Trophoblast cell (in vitro differentiated cells and primary cell): ENCODE data around the gene IL17F.

Experiments
- DNase-seq, 2 donors: peaks; one replicate each; pipeline ENCODE4 v3.0.0-alpha.2; 2016
- H2AFZ ChIP-seq: 2 replicates; pipeline ENCODE4 v1.6.1; 2013; ENCODE audit warnings: low read length, moderate library complexity, mild to moderate bottlenecking; ENCODE audit not compliant: insufficient read depth, poor library complexity
- H2AK5ac ChIP-seq: 2 replicates; pipeline ENCODE4 v1.6.1; 2013; ENCODE audit warnings: mild to moderate bottlenecking, low read length
- H2BK120ac ChIP-seq: 2 replicates; pipeline ENCODE4 v1.6.1; 2013; ENCODE audit warnings: low read length, mild to moderate bottlenecking, moderate library complexity; ENCODE audit not compliant: insufficient read depth, poor library complexity
- H2BK12ac ChIP-seq: 2 replicates; pipeline ENCODE4 v1.6.1; 2013; ENCODE audit warnings: mild to moderate bottlenecking, low read length, moderate library complexity
- H2BK5ac ChIP-seq: 2 replicates; pipeline ENCODE4 v1.6.1; 2013; ENCODE audit warnings: low read length, low read depth, moderate library complexity, mild to moderate bottlenecking; ENCODE audit not compliant: poor library complexity
- H3K14ac ChIP-seq: 2 replicates; pipeline ENCODE4 v1.6.1; 2013; ENCODE audit warnings: mild to moderate bottlenecking, low read length
- H3K18ac ChIP-seq: 2 replicates; pipeline ENCODE4 v1.6.1; 2013; ENCODE audit warnings: mild to moderate bottlenecking, low read length
- H3K23ac ChIP-seq: 2 replicates; pipeline ENCODE4 v1.6.1; 2013; ENCODE audit warnings: low read length
- H3K27ac ChIP-seq: 2 replicates; pipeline ENCODE4 v1.5.1; 2013; ENCODE audit warnings: low read depth, mild to moderate bottlenecking, inconsistent platforms, low read length, moderate library complexity
- H3K27me3 ChIP-seq: 2 replicates; pipeline ENCODE4 v1.6.1; 2013; ENCODE audit warnings: inconsistent platforms, mild to moderate bottlenecking, low read length, moderate library complexity; ENCODE audit not compliant: insufficient read depth
- H3K36me3 ChIP-seq, 2 experiments: 1 replicate in 1 of 2; 2 replicates in 1 of 2; pipeline ENCODE4 v1.6.1; 2013; ENCODE audit warnings: low read length in 2 of 2, mild to moderate bottlenecking in 2 of 2, moderate library complexity in 1 of 2; ENCODE audit not compliant: insufficient read depth in 2 of 2, control insufficient read depth in 1 of 2
- H3K4ac ChIP-seq: 2 replicates; pipeline ENCODE4 v1.6.1; 2013; ENCODE audit warnings: low read depth, mild to moderate bottlenecking, low read length, moderate library complexity
- H3K4me1 ChIP-seq, 2 experiments: 1 replicate in 1 of 2; 2 replicates in 1 of 2; pipeline ENCODE4 v1.6.1; 2013; ENCODE audit warnings: low read length in 2 of 2, mild to moderate bottlenecking in 2 of 2, moderate library complexity in 1 of 2; ENCODE audit not compliant: insufficient read depth in 2 of 2, control insufficient read depth in 1 of 2
- H3K4me2 ChIP-seq: 2 replicates; pipeline ENCODE4 v1.6.1; 2013; ENCODE audit warnings: inconsistent platforms, mild to moderate bottlenecking, low read length, moderate library complexity
- H3K4me3 ChIP-seq: 2 replicates; pipeline ENCODE4 v1.5.1; 2013; ENCODE audit warnings: mild to moderate bottlenecking, low read depth, low read length, inconsistent platforms
- H3K79me1 ChIP-seq: one replicate; pipeline ENCODE4 v1.6.1; 2013; ENCODE audit warnings: low read length
- H3K79me2 ChIP-seq: 2 replicates; pipeline ENCODE4 v1.6.1; 2013; ENCODE audit warnings: low read length, mild to moderate bottlenecking; ENCODE audit not compliant: control insufficient read depth, insufficient read depth, poor library complexity
- H3K9ac ChIP-seq: 2 replicates; pipeline ENCODE4 v1.6.1; 2013; ENCODE audit warnings: mild to moderate bottlenecking, low read length
- H3K9me3 ChIP-seq: 2 replicates; pipeline ENCODE4 v1.6.1; 2013; ENCODE audit warnings: low read depth, mild to moderate bottlenecking, control low read depth, inconsistent platforms, low read length; ENCODE audit not compliant: insufficient read depth
- H4K12ac ChIP-seq: 2 replicates; pipeline ENCODE4 v1.6.1; 2013; ENCODE audit warnings: low read depth, mild to moderate bottlenecking, low read length, moderate library complexity
- H4K8ac ChIP-seq: 2 replicates; pipeline ENCODE4 v1.6.1; 2013; ENCODE audit warnings: low read depth, mild to moderate bottlenecking, low read length, moderate library complexity
- H4K91ac ChIP-seq: one replicate; pipeline ENCODE4 v1.6.1; 2013; ENCODE audit warnings: low read depth, mild to moderate bottlenecking, low read length, moderate library complexity
- WGBS: extraction: QIAGEN DNeasy Blood & Tissue Kit; methylation state at CpG from one replicate; pipeline ENCODE4 v1.1.7; 2013; ENCODE audit warnings: missing lambda C conversion rate; ENCODE audit not compliant: insufficient read length, insufficient coverage; ENCODE audit errors: extremely low coverage; 5-methylcytosine and 5-hydroxymethylcytosine counted together

The IL17F gene

DNA sequence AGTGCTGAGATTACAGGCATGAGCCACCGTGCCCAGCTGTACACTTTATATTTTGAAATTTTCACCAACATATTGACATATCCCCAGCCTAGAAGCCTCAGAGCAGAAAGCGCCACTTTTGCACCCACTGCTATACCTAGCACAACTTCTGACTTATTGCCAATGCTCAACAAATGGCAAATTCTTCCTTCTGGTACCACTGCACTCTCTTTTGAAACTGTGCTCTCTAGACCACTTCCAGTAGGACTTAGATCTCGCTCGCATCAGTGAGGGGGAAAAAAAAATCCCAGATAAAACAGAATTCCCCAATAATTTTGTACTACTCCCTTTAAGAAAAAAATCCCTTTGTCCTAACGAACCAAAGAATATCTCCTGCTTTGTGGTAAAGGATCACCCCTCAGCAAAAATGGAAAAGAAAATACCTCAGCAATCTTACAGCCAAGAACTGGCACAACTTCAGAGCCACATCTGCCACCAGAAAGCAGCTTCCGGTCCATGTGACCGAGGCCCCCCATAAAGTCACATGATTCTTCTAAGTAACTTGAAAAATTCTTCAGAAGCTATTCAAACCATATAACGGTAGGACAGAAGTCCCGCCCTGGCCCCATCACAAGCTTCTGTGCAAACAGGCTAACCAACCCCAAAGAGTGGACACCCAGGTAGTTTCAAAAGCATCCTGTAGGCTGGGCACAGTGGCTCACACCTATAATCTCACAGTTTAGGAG lies 18.5 kb upstream of the IL17F start:
- no peaks in the 10 kb centered on the region for H3K9me3 ChIP-seq
- no peak overlapping the region for H2BK5ac ChIP-seq
- no peak overlapping the region for H3K23ac ChIP-seq
- no peaks in the 10 kb centered on the region for H3K4me1 ChIP-seq
- no CpG with 5 or more reads among the region's 9 CpGs for WGBS
- no peak overlapping the region for H4K91ac ChIP-seq
- peaks cover 22 to 45% of the 10 kb centered on the region in 2 experiments for H3K36me3 ChIP-seq
- H3K27me3 ChIP-seq, result no peaks in the 10 kb centered on the region
- no peak overlapping the region for H2BK12ac ChIP-seq
- DNase-seq, result no peak
- H3K27ac ChIP-seq, result no peak overlapping the region
- H3K4me3 ChIP-seq, result no peak overlapping the region
- H3K9ac ChIP-seq, result no peak overlapping the region
- no peaks in the 10 kb centered on the region for H3K79me2 ChIP-seq
- H2BK120ac ChIP-seq, result no peak overlapping the region
- H3K4me2 ChIP-seq, result no peak overlapping the region
- H3K14ac ChIP-seq, result no peak overlapping the region
- no peak overlapping the region for H3K18ac ChIP-seq
- no peak overlapping the region for H2AFZ ChIP-seq
- no peak overlapping the region for H3K4ac ChIP-seq
- no peak overlapping the region for H2AK5ac ChIP-seq
- no peak overlapping the region for H4K8ac ChIP-seq
- H4K12ac ChIP-seq, result no peak overlapping the region
- no peaks in the 10 kb centered on the region for H3K79me1 ChIP-seq

DNA sequence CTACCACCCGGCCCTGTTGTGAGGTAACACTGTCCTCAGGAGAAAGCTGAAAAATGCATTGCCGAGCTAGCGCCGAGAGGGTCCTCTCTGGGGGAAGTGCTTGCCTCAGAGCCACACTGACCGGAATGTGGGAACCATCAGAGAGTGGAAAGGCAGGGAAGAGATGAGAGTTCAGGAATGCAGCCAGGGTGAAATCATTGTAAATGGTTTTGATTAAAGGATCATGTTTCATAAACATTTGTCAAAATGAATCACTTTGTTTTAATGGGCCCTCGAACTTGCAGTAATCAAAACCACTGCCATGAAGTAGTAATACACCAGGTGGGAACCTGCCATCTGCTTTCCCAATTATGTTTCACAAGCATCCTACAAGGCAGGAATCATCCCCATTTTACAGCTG lies 16.9 kb upstream of the IL17F start:
- H3K4me1 ChIP-seq, result no peaks in the 10 kb centered on the region
- no peak overlapping the region for H2BK12ac ChIP-seq
- H2BK120ac ChIP-seq, result no peak overlapping the region
- DNase-seq, result no peak
- H3K27me3 ChIP-seq, result no peaks in the 10 kb centered on the region
- no peak overlapping the region for H2AK5ac ChIP-seq
- no peak overlapping the region for H3K23ac ChIP-seq
- no peak overlapping the region for H3K18ac ChIP-seq
- H3K9ac ChIP-seq, result no peak overlapping the region
- H3K4me3 ChIP-seq, result no peak overlapping the region
- no peak overlapping the region for H3K4me2 ChIP-seq
- H2AFZ ChIP-seq, result no peak overlapping the region
- H3K9me3 ChIP-seq, result no peaks in the 10 kb centered on the region
- H3K27ac ChIP-seq, result no peak overlapping the region
- H4K91ac ChIP-seq, result no peak overlapping the region
- no CpG with 5 or more reads among the region's 6 CpGs for whole genome bisulfite sequencing
- H3K36me3 ChIP-seq, result peaks cover 12 to 33% of the 10 kb centered on the region in 2 experiments
- H4K8ac ChIP-seq, result no peak overlapping the region
- H3K14ac ChIP-seq, result no peak overlapping the region
- no peaks in the 10 kb centered on the region for H3K79me2 ChIP-seq
- H2BK5ac ChIP-seq, result no peak overlapping the region
- no peaks in the 10 kb centered on the region for H3K79me1 ChIP-seq
- H3K4ac ChIP-seq, result no peak overlapping the region
- H4K12ac ChIP-seq, result no peak overlapping the region

DNA sequence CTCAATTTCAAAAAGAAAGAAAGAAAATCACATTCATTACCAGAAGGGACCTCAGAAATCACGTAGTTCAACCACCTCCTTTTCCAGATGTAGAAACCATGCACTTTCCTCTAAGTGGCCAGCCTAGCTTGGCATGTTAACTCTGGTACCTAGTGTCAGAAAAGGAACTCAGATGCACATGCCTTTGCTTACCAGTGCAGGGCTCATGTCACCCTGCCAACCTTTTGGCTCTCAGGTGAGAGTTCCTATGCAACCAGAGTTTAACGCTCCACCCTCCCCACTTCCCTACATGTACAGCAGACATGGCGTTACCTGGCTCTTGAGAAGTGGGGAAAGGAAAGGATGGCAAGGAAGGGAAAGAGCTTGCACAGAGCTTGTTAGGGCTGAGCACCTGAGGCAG lies 16.3 kb upstream of the IL17F start:
- Histone ChIP-seq H3K79me1 (no peaks in the 10 kb centered on the region), H2AFZ (no peak overlapping the region), H2BK120ac (no peak overlapping the region), H3K9ac (no peak overlapping the region), H3K14ac (no peak overlapping the region), H3K27me3 (no peaks in the 10 kb centered on the region), H3K23ac (no peak overlapping the region), H3K27ac (no peak overlapping the region), H3K36me3 (peaks cover 10 to 29% of the 10 kb centered on the region in 2 experiments), H4K12ac (no peak overlapping the region), H3K18ac (no peak overlapping the region), H3K4me3 (no peak overlapping the region), H3K79me2 (no peaks in the 10 kb centered on the region), H3K4ac (no peak overlapping the region), H4K91ac (no peak overlapping the region), H4K8ac (no peak overlapping the region), H2AK5ac (no peak overlapping the region), H3K9me3 (no peaks in the 10 kb centered on the region), H3K4me1 (no peaks in the 10 kb centered on the region), H2BK12ac (no peak overlapping the region), H3K4me2 (no peak overlapping the region), H2BK5ac (no peak overlapping the region)
- no peak for DNase-seq
- WGBS, result no CpG with 5 or more reads among the region's 3 CpGs

DNA sequence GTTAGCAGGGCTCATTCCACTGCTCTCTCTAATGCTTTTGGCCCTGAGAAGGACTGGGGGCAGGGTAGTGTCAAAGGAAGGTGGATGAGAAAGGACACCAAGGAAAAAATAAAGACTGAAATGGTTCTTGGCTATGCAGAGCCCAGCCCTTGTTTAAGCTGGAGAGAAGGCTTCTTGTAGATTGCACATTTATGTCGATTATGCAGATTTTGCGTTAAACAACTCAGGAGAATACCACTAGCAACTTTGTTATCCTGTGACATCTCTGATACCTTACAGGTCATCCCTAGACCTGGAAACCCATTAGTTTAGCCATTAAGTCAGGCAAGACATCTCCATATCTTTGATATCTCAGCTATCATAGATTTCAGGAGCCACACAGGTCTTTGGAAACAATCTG lies 11.1 kb upstream of the IL17F start:
- H3K9ac ChIP-seq, result no peak overlapping the region
- H4K8ac ChIP-seq, result no peak overlapping the region
- H3K79me1 ChIP-seq, result no peaks in the 10 kb centered on the region
- no peaks in the 10 kb centered on the region for H3K36me3 ChIP-seq
- H3K23ac ChIP-seq, result no peak overlapping the region
- no peak overlapping the region for H3K4ac ChIP-seq
- H3K27ac ChIP-seq, result no peak overlapping the region
- H3K4me2 ChIP-seq, result no peak overlapping the region
- H3K18ac ChIP-seq, result no peak overlapping the region
- no CpG with 5 or more reads among the region's 2 CpGs for WGBS
- H3K14ac ChIP-seq, result no peak overlapping the region
- H4K91ac ChIP-seq, result no peak overlapping the region
- no peaks in the 10 kb centered on the region for H3K4me1 ChIP-seq
- H3K4me3 ChIP-seq, result no peak overlapping the region
- no peak for DNase-seq
- no peak overlapping the region for H2BK5ac ChIP-seq
- no peak overlapping the region for H2AFZ ChIP-seq
- H3K79me2 ChIP-seq, result no peaks in the 10 kb centered on the region
- no peak overlapping the region for H2AK5ac ChIP-seq
- no peak overlapping the region for H2BK120ac ChIP-seq
- no peak overlapping the region for H4K12ac ChIP-seq
- no peaks in the 10 kb centered on the region for H3K27me3 ChIP-seq
- no peak overlapping the region for H2BK12ac ChIP-seq
- no peaks in the 10 kb centered on the region for H3K9me3 ChIP-seq
